SW480 (cell line): ENCODE data around the gene BPIFA1.

Source experiments
- DNase-seq: peaks from one replicate; pipeline ENCODE4 v3.0.0-alpha.2; 2016; ENCODE audit warnings: low spot score

Gene BPIFA1

DNA sequence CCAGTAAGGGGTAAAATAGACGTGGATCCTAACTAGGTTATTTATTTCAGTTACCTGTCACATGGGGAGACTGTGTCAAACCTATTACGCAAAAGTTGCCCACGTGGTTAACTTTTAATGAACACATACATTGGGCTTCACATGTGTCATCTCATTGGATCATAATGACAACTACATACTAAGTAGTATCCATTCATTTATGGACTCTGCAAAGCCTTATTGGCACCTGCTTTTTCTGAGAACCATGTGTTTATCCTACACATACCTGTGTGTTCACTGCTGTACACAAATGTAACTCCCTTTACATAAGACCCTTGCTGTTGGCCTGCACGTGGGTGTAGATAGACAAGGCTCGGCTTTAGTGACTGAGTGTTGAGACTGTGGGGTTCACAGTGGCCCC, 5.1 kb downstream of the BPIFA1 start:
- no peak for DNase-seq

DNA sequence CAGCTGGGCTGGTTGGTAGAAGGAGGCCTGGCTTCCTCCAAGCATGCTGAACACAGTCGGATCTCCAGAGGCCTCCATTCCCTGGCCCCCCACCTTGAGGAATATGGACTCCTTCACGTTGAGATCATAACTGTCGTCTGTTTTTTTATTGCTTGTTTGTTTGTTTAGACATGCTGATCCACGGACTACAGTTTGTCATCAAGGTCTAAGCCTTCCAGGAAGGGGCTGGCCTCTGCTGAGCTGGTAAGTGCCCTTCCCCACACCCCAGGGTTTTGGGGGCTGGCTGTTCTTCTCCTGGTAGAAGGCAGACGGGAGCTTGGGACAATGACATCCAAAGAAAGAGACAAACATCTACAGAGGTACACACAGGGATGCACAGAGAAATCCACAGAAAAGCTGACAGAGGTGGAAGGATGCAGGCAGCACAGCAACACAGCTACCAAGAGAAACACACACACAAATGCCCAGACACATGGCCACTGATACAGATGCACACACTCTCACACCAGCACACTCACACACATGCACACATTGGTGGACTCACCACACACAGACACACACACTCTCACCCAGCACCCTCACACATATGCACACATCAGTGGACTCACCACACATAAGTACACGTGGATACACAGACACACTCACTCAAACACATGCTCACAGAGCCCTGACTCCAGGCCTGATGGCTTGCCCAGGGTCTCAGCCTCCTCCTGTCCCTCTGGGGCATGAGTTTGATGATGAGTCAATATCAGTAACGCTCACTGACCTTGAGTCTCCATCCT, 6.7 kb downstream of the BPIFA1 start:
- no peak for DNase-seq

DNA sequence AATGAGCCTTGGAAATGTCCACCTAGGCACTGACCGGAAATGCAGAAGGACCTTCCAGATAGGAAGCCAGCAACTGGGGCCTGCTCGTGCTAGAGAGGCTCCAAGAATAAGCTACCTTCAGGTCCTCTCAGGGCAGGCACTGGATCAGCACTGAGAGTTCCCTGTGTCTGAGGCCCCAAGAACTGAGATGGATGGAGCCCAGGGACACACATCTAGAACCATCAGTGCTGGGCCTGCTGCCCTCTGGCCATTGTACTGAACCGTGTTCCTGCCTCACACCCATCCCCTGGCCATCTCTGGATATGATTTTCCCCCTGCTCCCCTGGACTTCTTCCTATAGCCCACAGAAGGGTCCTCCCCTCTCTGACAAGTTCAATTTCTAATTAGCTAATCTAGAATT, 10.3 kb downstream of the BPIFA1 start:
- DNase-seq = no peak

DNA sequence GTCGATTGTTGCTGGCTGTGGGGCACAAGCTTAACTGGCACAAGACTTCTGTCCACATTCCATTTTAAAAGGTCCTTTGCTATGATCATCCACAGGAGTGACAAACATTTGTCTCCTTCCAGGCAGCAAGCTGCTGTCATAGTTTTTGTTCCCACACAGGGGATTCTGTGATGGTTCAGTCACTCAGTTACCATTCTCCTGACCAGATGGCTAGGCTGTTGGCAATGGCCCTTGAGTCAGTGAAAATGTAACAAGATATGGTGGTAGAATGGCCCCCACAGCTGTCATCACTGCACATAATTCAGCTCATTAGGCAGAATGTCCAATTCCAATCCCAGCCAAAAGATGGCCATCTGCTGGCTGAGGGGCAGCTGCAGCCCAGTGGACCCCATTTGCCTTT, 13.7 kb downstream of the BPIFA1 start:
- DNase-seq = no peak

DNA sequence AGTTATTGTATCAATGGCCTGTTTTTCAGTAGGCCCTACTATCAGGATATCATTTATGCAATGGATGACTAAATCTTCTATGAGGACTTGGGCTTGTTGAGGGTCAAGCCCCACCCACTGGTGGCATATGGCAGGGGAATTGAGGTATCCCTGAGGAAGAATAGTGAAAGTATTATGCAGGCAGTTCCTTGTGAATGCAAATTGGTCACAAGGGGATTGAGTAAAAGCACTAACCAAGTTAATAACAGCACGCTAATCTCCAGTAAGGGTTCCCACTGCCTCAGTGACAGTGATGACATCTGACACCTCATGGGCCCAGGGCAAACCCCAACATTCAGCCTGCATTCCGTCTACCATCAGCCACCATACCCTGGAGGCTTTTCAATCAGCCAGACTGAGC, 14.9 kb downstream of the BPIFA1 start:
- no peak for DNase-seq

DNA sequence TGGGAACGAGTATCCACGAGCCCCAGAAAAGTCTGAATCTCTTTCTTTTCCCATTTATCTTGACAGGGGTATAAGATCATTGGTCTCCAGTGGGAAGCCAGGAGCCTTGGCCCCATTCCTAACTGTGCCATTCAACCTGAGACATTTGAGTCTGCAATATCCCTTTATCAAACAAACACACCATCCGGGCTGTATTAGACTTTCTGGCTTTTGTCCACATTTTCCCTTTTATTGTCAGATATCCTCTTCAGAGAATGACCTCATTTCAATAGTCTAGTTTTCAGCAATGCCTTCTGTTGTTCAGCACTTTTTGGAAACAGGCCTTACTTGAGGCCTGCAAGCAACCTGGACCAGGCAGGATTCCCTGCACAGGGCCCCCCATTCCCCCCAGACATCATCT, 15.7 kb downstream of the BPIFA1 start:
- DNase-seq = no peak

DNA sequence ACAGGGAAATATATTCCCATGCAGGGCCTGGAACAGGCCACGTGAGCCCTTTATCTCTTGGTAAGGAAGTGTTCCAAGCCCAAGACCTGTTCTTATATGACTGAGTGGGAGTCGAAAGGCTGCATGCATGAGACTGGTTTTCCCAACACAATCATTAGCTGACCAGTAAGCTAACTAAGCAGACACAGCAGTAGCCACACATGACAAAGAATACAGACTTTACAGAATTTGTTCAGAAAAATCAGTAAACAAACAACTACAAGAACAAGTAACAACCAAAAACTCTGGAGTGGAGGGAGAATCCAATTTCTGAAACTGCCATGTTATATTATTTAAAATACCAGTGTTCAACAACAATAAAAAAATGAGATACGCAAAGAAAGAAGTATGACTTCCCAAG, 16.7 kb downstream of the BPIFA1 start:
- no peak for DNase-seq

DNA sequence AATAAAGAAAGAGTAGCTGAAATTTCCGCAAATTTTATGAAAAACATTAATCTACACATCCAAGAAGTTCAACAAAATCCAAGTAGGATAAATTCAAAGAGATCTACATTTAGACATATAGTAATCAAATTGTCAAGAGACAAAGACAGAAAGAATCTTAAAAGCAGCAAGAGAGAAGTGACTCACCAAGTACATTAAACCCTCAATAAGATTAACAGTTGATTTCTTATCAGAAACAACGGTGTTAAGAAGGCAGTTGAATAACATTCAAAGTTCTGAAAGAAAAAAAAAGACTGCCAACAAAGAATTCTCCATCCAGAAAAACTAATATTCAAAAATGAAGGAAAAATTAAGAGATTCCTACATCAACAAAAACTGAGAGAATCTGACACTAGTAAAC, 19.2 kb downstream of the BPIFA1 start:
- no peak for DNase-seq

DNA sequence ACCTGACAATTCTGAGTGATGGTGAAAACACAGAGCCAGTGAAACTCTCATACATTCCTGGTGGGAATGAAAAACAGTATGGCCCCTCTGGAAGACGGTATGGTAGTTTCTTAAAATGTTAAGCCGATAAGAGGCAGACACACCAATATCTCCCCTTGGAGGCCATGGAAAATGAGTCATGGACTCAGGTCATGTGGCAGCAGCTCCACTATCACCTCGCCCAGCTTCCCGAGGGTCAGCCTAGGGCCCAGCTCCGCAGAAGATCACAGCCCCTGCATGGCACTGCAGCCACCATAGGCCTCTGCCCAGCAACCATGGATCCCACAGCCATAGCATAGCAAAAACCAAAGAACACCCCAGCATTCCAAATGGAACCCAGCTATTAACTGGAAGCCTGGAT, 21.4 kb downstream of the BPIFA1 start:
- DNase-seq = no peak

DNA sequence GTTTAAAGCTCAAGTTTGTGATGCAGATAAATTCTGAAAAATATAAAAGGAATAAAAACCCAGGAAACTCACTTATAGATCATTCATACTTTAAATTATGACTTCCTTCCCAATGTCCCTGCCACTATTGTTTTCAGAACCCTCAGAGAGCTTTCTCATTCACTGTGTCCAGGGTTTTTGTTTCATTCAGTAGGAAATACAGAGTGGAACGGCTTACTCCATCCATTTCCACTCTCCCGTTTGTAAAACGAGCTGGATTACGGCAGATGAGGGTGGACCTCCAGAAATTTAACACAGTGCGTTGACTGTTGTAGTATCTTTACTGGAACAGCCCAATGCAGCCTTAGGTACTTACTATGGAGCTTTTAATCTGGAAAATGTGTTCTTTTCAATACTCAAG, 23.6 kb downstream of the BPIFA1 start:
- DNase-seq = no peak

DNA sequence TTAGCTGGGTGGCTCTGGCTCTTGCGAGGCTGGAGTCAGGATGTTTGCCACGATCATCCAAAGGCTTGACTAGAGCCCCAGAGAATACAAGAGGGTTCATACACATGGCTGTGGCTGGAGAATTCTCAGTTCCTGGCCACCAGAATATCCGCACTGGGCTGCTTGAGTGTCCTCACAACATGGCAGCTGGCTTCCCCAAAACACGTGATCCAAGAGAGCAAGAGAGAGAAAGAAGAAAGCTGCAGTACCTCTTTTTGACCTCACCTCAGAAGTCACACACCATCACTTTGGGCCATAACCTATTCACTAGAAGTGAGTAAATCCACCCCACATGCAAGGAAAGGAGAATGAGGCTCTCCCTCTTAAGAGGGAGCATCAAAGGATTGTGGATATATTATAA, 25.7 kb downstream of the BPIFA1 start:
- DNase-seq = no peak

DNA sequence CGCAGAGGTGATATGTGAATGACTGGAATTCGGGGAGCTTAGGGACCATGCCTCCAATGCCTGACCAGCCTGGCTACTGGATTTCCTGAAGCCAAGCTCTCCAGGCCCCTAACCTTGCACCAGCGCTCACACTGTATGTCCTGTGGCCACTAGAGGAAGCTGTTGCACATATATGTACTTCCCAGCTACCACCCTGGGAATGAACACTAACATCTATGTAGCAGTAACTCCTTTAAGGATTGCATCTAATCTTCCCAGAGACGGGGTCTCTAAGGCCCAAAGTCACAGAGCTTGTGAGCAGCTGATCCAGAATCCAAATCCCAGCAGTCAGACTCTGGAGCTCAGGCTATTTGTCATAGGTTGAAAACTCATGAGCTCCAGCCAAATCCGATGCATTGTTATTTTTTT, 26.9 kb downstream of the BPIFA1 start:
- DNase-seq = peak; percentile 79

DNA sequence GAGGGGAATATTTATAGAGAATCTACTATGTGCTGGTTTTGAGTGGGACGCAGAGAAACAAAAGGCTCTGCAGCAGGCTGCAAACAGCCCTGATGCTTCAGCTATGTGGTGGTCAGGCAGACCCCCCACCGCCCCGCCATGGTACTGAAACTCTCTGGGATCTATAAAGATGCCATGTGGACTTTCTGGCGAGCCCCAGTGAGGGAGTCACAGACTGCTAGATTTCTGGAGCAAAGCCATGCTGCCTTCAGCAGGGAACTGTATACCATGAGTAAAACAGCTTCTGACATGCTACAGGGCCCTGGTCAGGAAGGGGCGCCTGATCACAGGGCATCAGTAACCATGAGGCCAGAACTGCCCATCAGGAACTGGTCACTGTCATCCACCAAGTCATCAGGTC, 28.0 kb downstream of the BPIFA1 start:
- no peak for DNase-seq

DNA sequence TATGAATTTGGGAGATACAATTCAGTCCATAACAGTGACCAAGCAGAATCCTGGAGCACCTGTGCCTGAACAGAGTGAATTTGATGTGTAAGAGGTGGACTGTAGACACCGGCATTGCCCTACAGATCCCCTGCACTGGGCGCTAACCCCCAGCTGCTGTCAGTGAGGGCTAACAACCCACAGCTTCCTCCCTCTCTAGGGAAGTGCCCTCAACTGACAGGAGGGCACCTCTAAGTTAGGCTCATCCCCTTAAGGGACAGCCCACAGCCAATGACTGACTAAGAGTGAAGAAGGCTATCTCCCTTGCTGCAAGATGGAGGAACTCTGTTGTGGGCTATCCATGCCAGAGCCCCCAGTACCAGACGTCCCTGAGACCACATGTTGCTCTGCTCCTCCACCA, 31.9 kb downstream of the BPIFA1 start:
- DNase-seq = no peak

DNA sequence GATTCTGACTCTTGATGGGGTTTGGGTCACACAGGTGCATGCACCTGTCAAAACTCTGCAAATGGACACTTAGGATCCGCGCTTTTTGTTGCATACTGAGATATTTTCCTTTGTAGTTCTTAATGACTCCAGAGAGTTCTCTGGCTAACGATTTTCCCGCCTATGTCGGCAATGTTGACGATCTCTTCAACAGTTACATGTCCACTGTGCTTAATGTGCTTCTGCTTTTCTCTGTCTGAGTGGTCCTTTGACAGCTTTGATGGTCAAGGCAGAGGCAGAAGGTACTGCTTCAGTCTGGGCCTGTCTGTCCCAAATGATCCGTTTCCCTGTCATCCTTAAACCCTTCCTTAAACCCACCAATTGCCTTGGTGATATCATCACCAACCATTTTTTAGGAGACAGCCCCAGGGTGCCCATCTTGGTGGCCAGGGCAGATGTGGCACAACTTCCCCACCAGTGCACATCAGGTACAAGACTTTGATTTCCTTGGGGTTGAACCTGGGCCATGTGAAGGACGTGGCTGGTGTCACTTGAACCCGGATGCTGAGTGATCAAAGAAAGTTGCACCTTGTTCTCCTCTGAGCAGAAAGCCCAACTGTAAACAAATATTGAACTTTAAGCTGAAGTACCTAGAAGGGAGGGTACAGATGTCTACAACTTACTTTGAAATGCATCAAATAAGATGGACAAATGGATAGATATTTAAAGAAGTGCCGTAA, 36.5 kb downstream of the BPIFA1 start:
- DNase-seq = no peak

DNA sequence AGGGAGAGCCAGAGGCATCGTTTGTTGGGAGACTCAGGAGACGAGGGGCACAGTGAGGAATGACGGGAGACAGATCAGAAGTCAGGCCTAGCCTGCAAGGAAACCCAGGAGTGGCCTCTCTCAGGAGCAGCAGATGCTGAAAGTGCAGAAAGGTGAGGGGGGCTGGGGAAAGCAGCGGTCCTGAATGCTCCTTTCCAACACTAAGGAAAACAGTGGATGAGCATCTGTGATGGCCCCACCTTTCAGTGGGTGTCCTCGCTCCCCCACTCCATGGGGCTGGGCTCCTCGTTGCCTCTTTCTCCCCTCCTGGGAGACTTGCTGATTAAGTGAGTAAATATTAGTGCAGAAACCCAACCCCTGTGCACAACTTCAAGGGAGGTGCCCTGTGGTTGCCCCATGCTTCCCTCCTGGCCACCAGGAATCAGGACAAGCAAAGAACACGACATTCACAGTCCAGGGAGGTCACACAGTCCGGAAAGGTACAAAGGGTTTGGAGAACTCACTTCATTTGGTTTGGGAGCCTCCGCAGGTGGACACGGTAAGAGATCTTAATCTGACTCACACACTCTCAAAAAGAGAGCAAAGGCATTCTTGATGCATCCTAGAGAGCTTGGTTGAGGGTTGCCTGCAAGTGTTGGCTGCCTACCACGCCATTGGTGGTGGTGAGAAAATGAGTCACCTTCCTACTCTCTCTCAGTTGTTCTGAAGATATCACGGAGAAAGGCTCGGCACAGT, 37.5 kb downstream of the BPIFA1 start:
- no peak for DNase-seq

DNA sequence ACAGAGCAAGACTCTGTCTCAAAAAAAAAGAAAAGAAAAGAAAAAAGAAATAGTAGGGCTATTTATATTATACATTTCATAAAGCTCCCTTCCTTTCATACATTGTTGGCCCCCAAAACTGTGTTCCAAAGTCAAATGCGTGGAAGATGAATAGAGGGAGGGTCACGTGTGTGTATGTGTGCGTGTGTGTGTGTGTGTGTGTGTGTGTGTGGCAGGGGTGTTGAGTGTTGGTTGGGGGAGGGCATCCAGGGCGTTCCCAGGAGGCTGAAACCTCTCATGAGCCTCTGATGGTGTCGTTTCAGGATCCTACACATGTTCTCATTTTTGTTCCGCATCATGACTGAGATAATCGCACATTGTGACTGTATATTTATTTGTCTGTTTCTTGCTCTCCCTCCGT, 39.4 kb downstream of the BPIFA1 start:
- no peak for DNase-seq

DNA sequence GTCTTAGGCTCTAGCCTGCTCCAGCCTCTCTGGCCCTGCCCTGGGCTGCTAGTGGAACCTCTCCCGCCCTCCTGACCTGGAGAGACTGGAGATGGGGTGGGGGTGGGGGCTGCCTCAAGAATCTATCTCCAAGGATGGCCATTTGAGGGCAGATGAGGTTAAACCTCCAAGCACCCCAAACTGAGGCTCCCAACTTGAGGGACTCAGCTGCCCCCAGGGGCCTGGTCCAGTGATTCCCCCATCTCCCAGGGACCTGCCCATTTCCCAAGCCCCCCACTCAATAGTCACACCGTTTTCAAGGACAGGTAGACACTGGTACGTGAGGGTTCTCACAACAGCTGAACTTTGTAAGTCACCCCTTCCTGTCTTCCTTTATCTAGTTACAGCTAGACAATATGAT, 40.1 kb downstream of the BPIFA1 start:
- no peak for DNase-seq

DNA sequence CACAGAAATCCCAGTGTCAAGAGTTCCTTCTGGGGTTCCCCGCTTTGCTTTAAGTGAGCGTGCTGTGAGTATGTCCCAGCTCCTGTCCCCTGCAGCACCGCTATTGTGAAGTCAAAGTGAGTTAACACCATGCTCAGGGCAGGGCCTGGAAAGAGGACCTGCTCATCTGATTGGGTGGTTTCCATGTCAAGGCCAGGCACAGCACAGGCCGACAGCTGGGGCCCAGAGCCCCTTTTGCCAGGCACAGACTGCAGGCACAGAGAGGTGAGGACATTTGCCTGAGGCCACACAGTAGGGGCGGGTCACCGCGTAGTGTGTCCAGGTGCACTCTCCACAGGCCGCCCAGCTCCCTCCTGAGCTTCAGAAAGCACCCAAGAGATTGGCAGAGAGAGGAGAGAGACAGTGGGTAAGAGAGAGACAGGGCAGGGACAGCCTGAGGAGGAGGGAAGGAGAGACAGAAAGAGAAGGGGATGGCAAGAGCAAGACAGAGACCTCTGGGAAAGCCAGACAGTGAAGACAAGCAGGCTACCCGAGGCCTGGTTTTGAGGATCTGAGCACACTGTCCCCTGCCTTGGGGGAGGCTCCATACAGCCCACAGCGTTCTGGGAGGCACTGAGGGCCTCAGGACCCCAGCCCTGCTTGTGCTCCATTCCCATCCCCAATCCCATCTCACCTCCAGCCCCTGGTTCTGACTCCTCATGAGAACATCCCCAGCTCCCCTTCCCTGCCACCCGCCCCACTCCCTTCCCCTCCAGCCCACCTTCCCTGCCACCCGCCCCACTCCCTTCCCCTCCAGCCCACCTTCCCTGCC, 40.7 kb downstream of the BPIFA1 start:
- DNase-seq = no peak

DNA sequence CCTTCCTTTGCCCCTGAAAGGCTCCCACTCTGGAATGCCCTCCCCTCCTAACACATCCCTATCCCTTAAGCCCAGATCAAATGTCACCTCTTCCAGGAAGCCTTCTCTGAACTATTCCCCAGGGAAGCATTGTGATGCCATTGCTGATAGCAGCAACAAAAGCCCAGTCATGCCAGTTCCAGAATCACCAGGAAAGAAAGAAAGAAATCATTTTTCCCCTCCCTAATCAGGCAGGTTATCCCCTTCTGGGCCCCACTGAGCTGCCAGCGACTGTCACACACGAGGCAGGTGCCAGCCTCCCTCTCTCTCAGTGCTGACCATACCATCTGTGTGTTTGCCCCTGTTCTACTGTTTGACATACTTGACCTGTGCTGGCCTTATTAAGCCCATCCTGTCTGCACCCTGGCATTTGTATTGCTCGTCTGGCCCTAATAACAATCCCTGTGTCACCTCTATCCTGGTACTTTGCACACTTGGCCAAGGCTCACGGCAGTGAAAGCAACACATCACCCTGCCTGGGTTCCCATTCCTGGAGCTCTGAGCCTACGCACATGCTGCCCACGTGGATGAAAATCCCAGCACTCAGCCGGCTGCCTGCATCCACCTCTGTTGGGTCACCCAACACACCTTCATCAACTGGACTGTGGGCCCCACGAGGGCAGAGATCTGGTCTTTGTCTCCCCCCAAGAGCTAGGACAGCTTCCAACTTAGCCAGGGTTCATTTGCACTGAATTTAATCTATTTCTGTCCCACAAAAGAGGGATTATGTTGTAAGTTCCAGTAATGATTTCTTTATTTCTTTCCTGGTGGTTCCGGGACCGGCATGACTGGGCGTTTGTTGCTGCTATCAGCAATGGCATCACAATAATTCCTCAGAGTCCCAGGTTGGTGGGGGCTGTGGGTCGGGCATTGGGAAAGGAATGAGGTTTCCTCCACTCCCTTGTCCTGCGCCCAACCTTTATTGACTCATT, 42.0 kb downstream of the BPIFA1 start:
- DNase-seq = no peak

DNA sequence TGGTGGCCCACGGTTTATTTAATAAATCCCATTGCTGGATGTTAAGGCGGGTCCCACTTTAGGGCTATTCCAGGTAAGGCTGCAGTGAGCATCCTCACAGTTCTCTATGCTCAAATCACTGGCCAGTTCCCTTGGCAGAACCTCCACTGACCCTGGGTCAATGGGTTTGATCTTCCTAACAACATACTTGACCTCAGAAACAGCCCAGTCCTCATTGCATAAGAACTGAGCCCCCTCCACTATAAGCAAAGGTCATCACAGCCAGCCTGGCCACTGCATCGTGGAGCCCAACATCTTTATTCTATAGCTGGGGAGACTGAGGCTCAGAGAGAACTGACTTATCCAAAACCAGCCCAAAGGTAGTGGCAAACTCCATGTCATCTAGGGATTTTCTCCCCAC, 42.9 kb downstream of the BPIFA1 start:
- DNase-seq = no peak
